OCI-LY3 (cell line): ENCODE results near the gene B4GALT1.
A peak's percentile ranks its signal among the peaks of the same experiment; 100 is the strongest.

Source experiments
- H2AFZ ChIP-seq: fragments of 200-600, 300-600 bp; shearing (Covaris generic); 2 replicates; pipeline ENCODE4 v1.6.0; 2014; ENCODE audit warnings: antibody characterized with exemption, low read depth, low read length
- H3K27ac ChIP-seq: fragments of 200-600, 300-600 bp; sonication (generic); 2 replicates; pipeline ENCODE4 v1.5.1; 2014; ENCODE audit warnings: mild to moderate bottlenecking, low read length, moderate library complexity, mixed read lengths
- H3K27me3 ChIP-seq: fragments of 200-600, 300-600 bp; sonication (generic); 2 replicates; pipeline ENCODE4 v1.6.1; 2014; ENCODE audit warnings: low read depth, low read length, mixed read lengths
- H3K36me3 ChIP-seq: fragments of 200-600, 300-600 bp; sonication (generic); replicated peaks from 2 replicates; pipeline ENCODE3; 2014; ENCODE audit warnings: low read depth, low read length, mixed read lengths
- H3K4me1 ChIP-seq: fragments of 300-600, 200-600 bp; sonication (generic); 2 replicates; pipeline ENCODE4 v1.6.1; 2014; ENCODE audit warnings: low read length, mixed read lengths
- H3K4me2 ChIP-seq: fragments of 200-600, 300-600 bp; sonication (generic); 2 replicates; pipeline ENCODE4 v1.6.1; 2014; ENCODE audit warnings: low read length, mixed read lengths
- H3K4me3 ChIP-seq: fragments of 300-600, 200-600 bp; sonication (generic); 2 replicates; pipeline ENCODE4 v1.5.1; 2014; ENCODE audit warnings: antibody characterized with exemption, mild to moderate bottlenecking, low read length, moderate library complexity
- H3K79me2 ChIP-seq: fragments of 300-600, 200-600 bp; shearing (Covaris generic); 2 replicates; pipeline ENCODE4 v1.6.1; 2014; ENCODE audit warnings: mild to moderate bottlenecking, low read length, mixed read lengths
- H3K9ac ChIP-seq: fragments of 300-600, 200-600 bp; shearing (Covaris generic); 2 replicates; pipeline ENCODE4 v1.6.0; 2014; ENCODE audit warnings: mild to moderate bottlenecking, low read length, moderate library complexity
- H3K9me3 ChIP-seq: fragments of 200-600, 300-600 bp; shearing (Covaris generic); 2 replicates; pipeline ENCODE4 v1.6.1; 2014; ENCODE audit warnings: low read length, mixed read lengths; ENCODE audit not compliant: insufficient read depth
- H4K20me1 ChIP-seq: fragments of 200-600, 300-600 bp; sonication (generic); 2 replicates; pipeline ENCODE4 v1.6.1; 2016; ENCODE audit warnings: low read length, mixed read lengths; ENCODE audit not compliant: insufficient read depth
- EZH2phosphoT487 ChIP-seq: fragments of 200-600 bp; shearing (Covaris generic); IDR thresholded peaks from 2 replicates; pipeline ENCODE4 v1.6.1; 2018; ENCODE audit warnings: antibody characterized with exemption, mixed run types, low read depth
- TF ChIP-seq, protein P1 (sequence below): fragments of 200-600, 300-600 bp; sonication (generic); IDR thresholded peaks from 2 replicates; pipeline ENCODE4 v1.5.1; 2014; ENCODE audit warnings: antibody characterized with exemption, low read length, low read depth

The B4GALT1 gene

DNA sequence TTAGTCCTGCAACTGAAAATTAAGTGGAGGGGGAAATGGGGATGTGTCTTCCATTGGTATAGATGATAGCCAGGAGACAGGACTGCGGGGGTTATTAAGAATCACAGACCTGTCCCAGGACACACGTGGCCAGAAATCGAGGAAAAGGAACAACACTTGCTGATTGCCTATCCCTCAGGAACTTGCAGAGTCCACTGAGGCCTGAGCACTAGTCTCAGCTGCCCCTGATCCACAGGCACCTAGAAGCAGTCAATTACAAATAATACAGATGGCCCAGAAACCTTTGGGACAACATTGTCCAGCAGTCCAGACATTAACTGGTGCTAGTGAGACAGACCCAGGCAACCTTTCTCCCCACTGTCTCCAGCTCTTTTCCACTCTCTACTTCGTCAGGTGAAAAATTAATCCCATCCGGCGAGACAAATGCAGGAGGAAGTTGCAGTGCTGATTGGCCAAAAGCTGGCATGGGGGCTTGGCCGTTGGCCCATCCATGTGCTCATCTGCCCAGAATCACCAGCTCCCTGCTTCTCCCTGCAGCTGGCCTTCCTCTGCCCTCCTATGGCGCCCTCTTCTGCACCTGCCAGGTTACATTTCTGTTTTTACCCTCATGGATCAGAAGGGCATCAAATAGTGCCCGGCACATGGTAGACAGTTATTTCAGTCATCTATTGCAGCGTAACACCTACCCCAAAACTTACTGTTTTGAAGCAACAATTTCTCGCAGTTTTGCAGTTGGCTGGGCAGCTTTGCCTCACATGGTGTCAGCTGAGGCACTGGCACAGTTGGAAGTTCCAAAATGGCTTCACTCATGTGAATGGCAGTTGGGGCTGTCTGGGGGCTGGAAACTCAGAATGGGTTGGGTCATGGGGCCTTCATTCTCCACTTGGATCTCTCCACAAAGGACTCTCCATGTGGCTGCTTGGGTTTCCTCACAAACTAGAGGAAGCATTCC is 3.6 kb upstream of the B4GALT1 start:
- Histone ChIP-seq H3K36me3 (no peaks in the 10 kb centered on the region), H3K27me3 (peaks cover under 1% of the 10 kb centered on the region; the same call in 1 of the 2 replicates), H2AFZ (peak overlapping the region; percentile 93), H3K4me2 (peak overlapping the region; percentile 55), H3K9me3 (no peaks in the 10 kb centered on the region), H3K4me3 (no peak overlapping the region), H3K27ac (no peak overlapping the region), H4K20me1 (no peaks in the 10 kb centered on the region), H3K79me2 (peaks cover 28% of the 10 kb centered on the region), H3K9ac (peak overlapping the region; percentile 11; the same call in 1 of the 2 replicates), H3K4me1 (peaks cover 20% of the 10 kb centered on the region)
- TF ChIP-seq, protein P1, sequence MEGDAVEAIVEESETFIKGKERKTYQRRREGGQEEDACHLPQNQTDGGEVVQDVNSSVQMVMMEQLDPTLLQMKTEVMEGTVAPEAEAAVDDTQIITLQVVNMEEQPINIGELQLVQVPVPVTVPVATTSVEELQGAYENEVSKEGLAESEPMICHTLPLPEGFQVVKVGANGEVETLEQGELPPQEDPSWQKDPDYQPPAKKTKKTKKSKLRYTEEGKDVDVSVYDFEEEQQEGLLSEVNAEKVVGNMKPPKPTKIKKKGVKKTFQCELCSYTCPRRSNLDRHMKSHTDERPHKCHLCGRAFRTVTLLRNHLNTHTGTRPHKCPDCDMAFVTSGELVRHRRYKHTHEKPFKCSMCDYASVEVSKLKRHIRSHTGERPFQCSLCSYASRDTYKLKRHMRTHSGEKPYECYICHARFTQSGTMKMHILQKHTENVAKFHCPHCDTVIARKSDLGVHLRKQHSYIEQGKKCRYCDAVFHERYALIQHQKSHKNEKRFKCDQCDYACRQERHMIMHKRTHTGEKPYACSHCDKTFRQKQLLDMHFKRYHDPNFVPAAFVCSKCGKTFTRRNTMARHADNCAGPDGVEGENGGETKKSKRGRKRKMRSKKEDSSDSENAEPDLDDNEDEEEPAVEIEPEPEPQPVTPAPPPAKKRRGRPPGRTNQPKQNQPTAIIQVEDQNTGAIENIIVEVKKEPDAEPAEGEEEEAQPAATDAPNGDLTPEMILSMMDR = peak; percentile 70
- TF ChIP-seq EZH2phosphoT487 = no peak

DNA sequence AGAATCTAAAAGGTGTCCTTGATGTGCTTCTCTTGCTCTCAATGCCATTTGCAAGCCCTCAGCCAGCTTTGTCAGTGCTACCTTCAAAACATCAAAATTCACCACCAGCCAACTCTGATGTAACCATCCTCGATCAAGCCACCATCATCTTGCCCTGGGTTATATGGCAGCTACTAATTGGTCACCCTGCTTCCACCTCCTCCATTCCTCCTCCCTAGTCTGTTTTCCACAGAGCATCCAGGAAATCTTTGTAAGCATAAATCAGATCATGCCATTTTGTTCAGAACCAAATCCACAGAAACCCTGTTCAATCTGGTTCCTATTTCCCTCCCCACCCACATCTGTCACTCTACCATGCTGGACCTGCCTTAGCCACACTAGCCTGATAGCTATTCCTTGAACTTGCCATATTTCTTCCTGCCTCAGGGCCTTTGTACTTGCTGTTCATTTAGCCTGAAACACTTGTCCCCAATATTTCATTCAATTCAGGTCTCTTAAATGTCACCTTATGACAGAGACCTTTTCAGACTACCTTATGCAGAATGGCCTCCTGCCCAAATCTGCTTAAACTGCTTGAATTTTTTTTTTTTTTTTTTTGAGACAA is 1.9 kb upstream of the B4GALT1 start:
- H3K4me2 ChIP-seq = peak overlapping the region; percentile 99; the same call in 1 of the 2 replicates
- no peak for TF ChIP-seq EZH2phosphoT487
- TF ChIP-seq, protein P1 = no peak

DNA sequence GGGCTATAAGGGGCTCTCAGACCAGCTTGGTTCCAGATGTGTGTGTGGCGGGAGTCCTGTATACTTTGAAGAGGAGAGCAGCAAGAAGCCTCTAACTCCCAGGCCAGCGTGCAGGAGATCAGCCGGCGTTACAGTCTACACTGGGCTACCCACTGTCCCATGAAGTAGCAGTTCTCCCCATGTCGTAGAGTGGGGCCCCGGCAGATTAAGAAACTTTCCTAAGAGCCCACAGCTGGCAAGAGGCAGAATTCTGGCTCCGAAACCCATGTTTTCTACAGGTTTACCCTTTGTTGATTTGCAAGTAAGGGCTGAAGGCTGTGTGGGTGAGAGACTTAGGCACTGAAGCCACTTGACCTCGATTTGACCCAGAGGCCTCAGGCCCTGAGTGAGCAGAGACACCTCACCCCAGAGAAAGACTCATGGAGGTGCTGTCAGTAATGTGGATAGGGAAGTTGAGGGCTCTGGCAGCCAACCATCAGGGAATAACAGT is 881 bp upstream of the B4GALT1 start:
- peak overlapping the region; percentile 72 for H3K27ac ChIP-seq
- TF ChIP-seq, protein P1 = no peak
- no peak for TF ChIP-seq EZH2phosphoT487
- H3K27me3 ChIP-seq = no peaks in the 10 kb centered on the region
- peaks cover 18% of the 10 kb centered on the region for H4K20me1 ChIP-seq
- H3K79me2 ChIP-seq = peaks cover 56% of the 10 kb centered on the region
- no peaks in the 10 kb centered on the region for H3K9me3 ChIP-seq
- peaks cover 2% of the 10 kb centered on the region for H3K36me3 ChIP-seq
- peak overlapping the region; percentile 91 for H3K4me3 ChIP-seq
- peaks cover 37% of the 10 kb centered on the region for H3K4me1 ChIP-seq
- peak overlapping the region; percentile 71; the same call in 1 of the 2 replicates for H2AFZ ChIP-seq
- peak overlapping the region; percentile 91 for H3K9ac ChIP-seq
- peak overlapping the region; percentile 99 for H3K4me2 ChIP-seq

More for the DNA sequence above, 1.9 kb upstream of the B4GALT1 start:
- H4K20me1 ChIP-seq = peaks cover 7% of the 10 kb centered on the region
- H3K36me3 ChIP-seq = peaks cover 2% of the 10 kb centered on the region
- peaks cover 27% of the 10 kb centered on the region for H3K4me1 ChIP-seq
- no peak overlapping the region for H3K9ac ChIP-seq
- H3K79me2 ChIP-seq = peaks cover 45% of the 10 kb centered on the region
- no peaks in the 10 kb centered on the region for H3K9me3 ChIP-seq
- H3K27me3 ChIP-seq = no peaks in the 10 kb centered on the region
- H2AFZ ChIP-seq = no peak overlapping the region
- no peak overlapping the region for H3K27ac ChIP-seq
- no peak overlapping the region for H3K4me3 ChIP-seq
